DOHH2 (cell line): ENCODE data around the gene ZNF771.

ENCODE experiments used
- H3F3A ChIP-seq: fragments of 200-600 bp; sonication (generic), shearing (Covaris generic); 2 replicates; pipeline ENCODE4 v1.6.0; 2016; ENCODE audit warnings: antibody characterized with exemption, mild to moderate bottlenecking; ENCODE audit not compliant: control insufficient read depth, insufficient read depth
- H3K27ac ChIP-seq: fragments of 200-600 bp; sonication (generic); 2 replicates; pipeline ENCODE4 v1.5.1; 2014; ENCODE audit warnings: low read depth, mild to moderate bottlenecking, low read length, moderate library complexity
- H3K27me3 ChIP-seq: fragments of 200-600 bp; sonication (generic); 2 replicates; pipeline ENCODE4 v1.6.1; 2014; ENCODE audit warnings: mild to moderate bottlenecking, low read length, mixed read lengths; ENCODE audit not compliant: control insufficient read depth
- H3K36me3 ChIP-seq: fragments of 200-600 bp; sonication (generic); 2 replicates; pipeline ENCODE4 v1.6.1; 2014; ENCODE audit warnings: mild to moderate bottlenecking, low read length, moderate library complexity, mixed read lengths; ENCODE audit not compliant: control insufficient read depth
- H3K4me1 ChIP-seq: fragments of 200-600 bp; sonication (generic); 2 replicates; pipeline ENCODE4 v1.6.1; 2014; ENCODE audit warnings: mild to moderate bottlenecking, low read length, mixed read lengths; ENCODE audit not compliant: control insufficient read depth
- H3K4me2 ChIP-seq: fragments of 200-600 bp; sonication (generic); 2 replicates; pipeline ENCODE4 v1.6.0; 2014; ENCODE audit warnings: mild to moderate bottlenecking, low read length, moderate library complexity
- H3K4me3 ChIP-seq: fragments of 200-600 bp; sonication (generic); 2 replicates; pipeline ENCODE4 v1.5.1; 2014; ENCODE audit warnings: mild to moderate bottlenecking, low read length, mixed read lengths
- H3K79me2 ChIP-seq: fragments of 200-600 bp; sonication (generic); 2 replicates; pipeline ENCODE4 v1.6.1; 2014; ENCODE audit warnings: mild to moderate bottlenecking, low read length, mixed read lengths; ENCODE audit not compliant: control insufficient read depth
- H3K9me2 ChIP-seq: fragments of 200-600 bp; sonication (generic); replicated peaks from 2 replicates; pipeline ENCODE4 v1.6.1; 2014; ENCODE audit warnings: mild to moderate bottlenecking, low read length, mixed read lengths; ENCODE audit not compliant: control insufficient read depth
- H3K9me3 ChIP-seq: fragments of 200-600 bp; sonication (generic); 2 replicates; pipeline ENCODE4 v1.6.1; 2014; ENCODE audit warnings: antibody characterized with exemption, low read length, mixed read lengths; ENCODE audit not compliant: control insufficient read depth, insufficient read depth
- H4K20me1 ChIP-seq: fragments of 200-600 bp; sonication (generic); 2 replicates; pipeline ENCODE4 v1.6.0; 2014; ENCODE audit warnings: low read depth, mild to moderate bottlenecking, antibody characterized with exemption, low read length, moderate library complexity; ENCODE audit not compliant: control insufficient read depth, insufficient read depth
- CTCF ChIP-seq: fragments of 200-600 bp; sonication (generic); IDR thresholded peaks from one replicate; pipeline ENCODE4 v1.5.1; 2014; ENCODE audit warnings: antibody characterized with exemption, mild to moderate bottlenecking, low read depth, low read length; ENCODE audit not compliant: poor library complexity, severe bottlenecking
- EZH2phosphoT487 ChIP-seq: fragments of 200-600 bp; sonication (generic); IDR thresholded peaks from 2 replicates; pipeline ENCODE4 v1.6.1; 2017; ENCODE audit warnings: borderline replicate concordance, mild to moderate bottlenecking, antibody characterized with exemption, low read length, moderate library complexity, mixed read lengths

ZNF771 gene

GRCh38 chr16:30407102-30407803, at the start of gene ZNF771:
Gene ZNF771 (plus strand): TSS chr16:30407606. CDS start chr16:30408054, 448 bp downstream.
- peaks cover 6% of the 10 kb centered on the region; the same call in 1 of the 2 replicates for H3F3A ChIP-seq
- no peaks in the 10 kb centered on the region for H3K9me3 ChIP-seq
- H3K79me2 ChIP-seq: peaks cover 26% of the 10 kb centered on the region
- H3K4me2 ChIP-seq: peak within 1 kb of the TSS; percentile 87
- peaks cover 27% of the 10 kb centered on the region for H3K4me1 ChIP-seq
- peak within 1 kb of the TSS; percentile 92 for H3K4me3 ChIP-seq
- peaks cover 18% of the 10 kb centered on the region for H3K36me3 ChIP-seq
- no peaks in the 10 kb centered on the region for H3K9me2 ChIP-seq
- no peak for TF ChIP-seq EZH2phosphoT487
- peak; percentile 26 for TF ChIP-seq CTCF
- no peaks in the 10 kb centered on the region for H3K27me3 ChIP-seq
- H3K27ac ChIP-seq: peak within 1 kb of the TSS; percentile 72
- H4K20me1 ChIP-seq: no peaks in the 10 kb centered on the region

- H3K4me2 ChIP-seq: no peak overlapping the region
- no peaks in the 10 kb centered on the region for H4K20me1 ChIP-seq
- H3K27ac ChIP-seq: no peak overlapping the region
- no peaks in the 10 kb centered on the region for H3K9me2 ChIP-seq
- H3K79me2 ChIP-seq: peaks cover 76% of the 10 kb centered on the region
- 0 out of 2 replicates have a peak, but pooled peaks cover 3% of the 10 kb centered on the region for H3F3A ChIP-seq
- TF ChIP-seq EZH2phosphoT487 (no peak), CTCF (no peak)
- no peaks in the 10 kb centered on the region for H3K9me3 ChIP-seq
- H3K27me3 ChIP-seq: no peaks in the 10 kb centered on the region
- H3K4me1 ChIP-seq: peaks cover 37% of the 10 kb centered on the region
- peaks cover 72% of the 10 kb centered on the region for H3K36me3 ChIP-seq
- no peak overlapping the region for H3K4me3 ChIP-seq
Observed at GRCh38 chr16:30357715-30358576, 49.5 kb upstream of the ZNF771 start.

- H3K9me2 ChIP-seq: no peaks in the 10 kb centered on the region
- peaks cover 9% of the 10 kb centered on the region; the same call in 1 of the 2 replicates for H3F3A ChIP-seq
- H4K20me1 ChIP-seq: no peaks in the 10 kb centered on the region
- H3K4me1 ChIP-seq: peaks cover 31% of the 10 kb centered on the region
- no peaks in the 10 kb centered on the region for H3K27me3 ChIP-seq
- TF ChIP-seq CTCF (no peak), EZH2phosphoT487 (no peak)
- H3K4me2 ChIP-seq: no peak overlapping the region
- H3K36me3 ChIP-seq: peaks cover 72% of the 10 kb centered on the region
- peaks cover 76% of the 10 kb centered on the region for H3K79me2 ChIP-seq
- H3K9me3 ChIP-seq: no peaks in the 10 kb centered on the region
- no peak overlapping the region for H3K4me3 ChIP-seq
- H3K27ac ChIP-seq: no peak overlapping the region
Observed at GRCh38 chr16:30358577-30358936, 48.8 kb upstream of the ZNF771 start.
